Epithelial cell of proximal tubule (primary cell): Measurements from ENCODE around the gene PFKP. TPM values are rescaled to one million over a fixed set of nuclear protein-coding genes. Genes with fewer than 3 reads are reported as not detected.

Experiments
- DNase-seq: peaks from one replicate; pipeline ENCODE4 v3.0.0-alpha.2; 2011; ENCODE audit warnings: low read depth
- H3K4me3 ChIP-seq: 2 replicates; pipeline ENCODE4 v1.5.1; 2011; ENCODE audit warnings: low read depth, mild to moderate bottlenecking, low read length
- total RNA-seq: library from RNA; depleted of rRNA; stranded (reverse); fragments of >200 nt; gene quantifications from 2 replicates; pipeline ENCODE4 v1.2.3, GENCODE V29; 2015
- TF ChIP-seq, protein P1 (sequence below): conservative IDR thresholded peaks from 2 replicates; pipeline ENCODE4 v1.5.1; 2012; ENCODE audit warnings: low read depth, mild to moderate bottlenecking, low read length

The PFKP gene
- total RNA-seq, 1 donor from 2014 or later, result 402 TPM

DNA sequence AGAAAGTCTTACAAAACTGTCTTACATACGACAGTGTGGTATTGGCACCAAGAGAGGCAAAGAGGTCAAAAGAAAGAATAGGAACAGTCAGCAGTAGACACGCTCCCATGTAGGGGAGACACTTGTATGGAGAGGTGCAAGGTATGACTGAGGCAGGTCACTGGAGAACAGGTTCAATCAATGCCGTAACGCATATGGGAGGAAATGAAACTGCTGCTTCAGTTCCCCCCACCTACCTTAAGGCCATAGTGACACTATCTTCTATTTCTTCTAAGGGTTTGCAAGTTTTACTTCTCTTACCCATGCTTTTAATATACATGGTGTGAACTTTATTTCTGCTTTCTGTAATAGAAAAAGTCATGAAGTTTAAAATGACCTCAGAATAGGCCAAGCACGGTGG is 110.7 kb downstream of the PFKP start:
- no peak overlapping the region for H3K4me3 ChIP-seq
- TF ChIP-seq, protein P1, sequence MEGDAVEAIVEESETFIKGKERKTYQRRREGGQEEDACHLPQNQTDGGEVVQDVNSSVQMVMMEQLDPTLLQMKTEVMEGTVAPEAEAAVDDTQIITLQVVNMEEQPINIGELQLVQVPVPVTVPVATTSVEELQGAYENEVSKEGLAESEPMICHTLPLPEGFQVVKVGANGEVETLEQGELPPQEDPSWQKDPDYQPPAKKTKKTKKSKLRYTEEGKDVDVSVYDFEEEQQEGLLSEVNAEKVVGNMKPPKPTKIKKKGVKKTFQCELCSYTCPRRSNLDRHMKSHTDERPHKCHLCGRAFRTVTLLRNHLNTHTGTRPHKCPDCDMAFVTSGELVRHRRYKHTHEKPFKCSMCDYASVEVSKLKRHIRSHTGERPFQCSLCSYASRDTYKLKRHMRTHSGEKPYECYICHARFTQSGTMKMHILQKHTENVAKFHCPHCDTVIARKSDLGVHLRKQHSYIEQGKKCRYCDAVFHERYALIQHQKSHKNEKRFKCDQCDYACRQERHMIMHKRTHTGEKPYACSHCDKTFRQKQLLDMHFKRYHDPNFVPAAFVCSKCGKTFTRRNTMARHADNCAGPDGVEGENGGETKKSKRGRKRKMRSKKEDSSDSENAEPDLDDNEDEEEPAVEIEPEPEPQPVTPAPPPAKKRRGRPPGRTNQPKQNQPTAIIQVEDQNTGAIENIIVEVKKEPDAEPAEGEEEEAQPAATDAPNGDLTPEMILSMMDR, result no peak
- DNase-seq, result no peak

DNA sequence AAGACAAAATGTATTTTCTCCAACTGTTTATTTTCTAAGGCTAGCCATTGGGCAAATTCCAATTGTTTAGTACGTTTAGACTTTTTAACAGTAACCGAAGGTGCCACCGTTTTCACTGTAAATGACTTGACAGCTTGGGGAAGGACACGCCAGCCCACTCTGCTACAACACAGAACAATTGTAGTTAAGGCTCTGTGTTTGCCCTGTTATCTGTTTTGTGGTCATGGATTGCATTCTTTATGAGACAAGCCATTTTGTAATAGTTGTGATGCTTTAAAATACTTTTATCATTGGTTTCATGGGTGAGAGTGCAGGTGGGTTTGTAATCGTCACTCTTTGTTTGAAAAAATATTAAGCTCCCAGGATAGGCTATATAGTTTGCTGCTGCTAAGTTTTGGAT is 111.8 kb downstream of the PFKP start:
- DNase-seq, result no peak
- TF ChIP-seq, protein P1, result no peak
- H3K4me3 ChIP-seq, result no peak overlapping the region

DNA sequence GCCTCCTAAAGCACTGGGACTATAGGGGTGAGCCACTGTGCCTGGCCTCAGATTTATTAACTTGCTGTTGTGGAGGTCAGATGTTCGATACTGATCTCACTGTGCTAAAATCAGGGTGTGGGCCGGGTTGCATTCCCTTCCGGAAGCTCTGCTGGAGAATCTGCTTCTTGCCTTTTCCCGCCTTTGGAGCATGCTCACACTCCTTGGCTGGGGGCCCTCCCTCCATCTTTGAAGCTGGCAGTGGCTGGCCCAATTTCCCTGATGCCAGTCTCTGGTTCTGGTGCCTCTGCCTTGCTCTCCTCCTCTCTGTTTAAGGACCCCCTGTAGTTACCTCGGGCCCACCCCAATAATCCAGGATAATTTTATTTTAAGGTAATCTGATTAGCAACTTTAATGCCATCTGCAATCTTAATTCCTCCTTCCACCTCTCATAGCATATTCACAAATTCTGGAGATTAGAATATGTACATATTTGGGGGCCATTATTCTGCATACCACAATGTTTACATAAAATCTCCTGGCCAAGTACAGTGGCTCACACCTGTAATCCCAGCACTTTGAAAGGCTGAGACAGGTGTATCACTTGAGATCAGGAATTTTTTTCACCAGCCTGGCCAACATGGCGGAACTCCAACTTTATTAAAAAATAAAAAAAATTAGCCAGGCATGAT is 113.1 kb downstream of the PFKP start:
- H3K4me3 ChIP-seq, result no peak overlapping the region
- TF ChIP-seq, protein P1, result no peak
- DNase-seq, result no peak

DNA sequence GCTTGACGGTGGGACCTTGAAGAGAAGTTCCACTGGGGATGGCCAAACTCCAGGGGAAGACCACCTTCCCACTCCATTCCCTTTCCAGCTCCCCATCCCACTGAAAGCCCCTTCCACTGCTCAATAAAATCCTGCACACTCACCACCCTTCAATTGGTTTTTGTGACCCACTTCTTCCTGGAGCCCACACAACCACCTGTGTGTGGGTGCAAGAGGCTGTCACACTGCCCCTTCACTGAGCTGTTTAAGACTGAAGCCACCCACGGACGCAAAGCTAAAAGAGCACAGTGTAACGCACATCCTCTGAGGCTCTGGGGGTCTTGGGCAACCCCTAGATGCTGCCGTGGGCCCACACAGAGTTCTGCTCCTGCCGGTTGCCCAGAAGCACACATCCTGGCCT is 118.0 kb downstream of the PFKP start:
- no peak overlapping the region for H3K4me3 ChIP-seq
- TF ChIP-seq, protein P1, result no peak
- DNase-seq, result no peak

DNA sequence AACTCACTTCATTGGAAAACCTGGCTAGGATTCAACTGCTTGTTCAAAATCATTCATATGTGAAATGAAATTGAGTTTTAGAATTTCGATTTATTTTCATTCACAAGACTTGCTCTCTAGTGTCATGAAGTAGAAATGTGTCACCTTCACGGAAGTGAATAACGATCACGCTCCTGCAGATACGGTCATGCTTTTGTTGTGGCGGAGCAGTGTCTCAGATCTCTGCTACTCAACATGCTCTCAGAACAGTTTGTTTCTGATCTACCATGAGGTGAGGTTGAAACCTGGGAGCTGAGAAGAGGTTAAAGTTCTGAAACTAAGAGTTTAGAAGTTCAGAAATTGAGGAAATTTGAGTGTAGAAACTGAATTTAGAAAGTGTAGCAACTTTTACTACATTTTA is 119.0 kb downstream of the PFKP start:
- no peak for DNase-seq
- no peak overlapping the region for H3K4me3 ChIP-seq
- TF ChIP-seq, protein P1, result no peak

Other genes starting within 250 kb of the PFKP start
- 69.9 and 172 TPM in 2 replicates for gene PITRM1, start 105.2 kb downstream of the PFKP start, total RNA-seq